Measurements from ENCODE around the gene AQP11.

Gene AQP11

DNA sequence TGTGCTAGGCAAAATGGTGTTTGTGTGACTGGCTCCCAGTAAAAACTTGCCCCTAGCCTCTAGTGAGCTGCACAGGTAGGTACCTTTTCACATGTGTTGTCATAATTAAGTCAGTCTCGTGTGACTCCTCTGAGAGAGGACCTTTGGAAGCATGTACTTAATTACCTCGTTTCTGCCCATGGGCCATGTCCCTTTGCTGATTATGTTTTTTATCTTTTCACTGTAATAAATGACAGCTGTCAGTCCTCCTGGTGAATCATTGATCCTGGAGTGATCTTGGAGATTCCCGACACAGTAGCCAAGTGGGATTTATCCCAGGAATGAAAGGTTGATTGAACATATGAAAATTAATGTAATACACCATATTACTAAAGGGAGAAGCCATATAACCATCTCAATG, 60.4 kb downstream of the AQP11 start:
- DNase-seq, result no peak
- in situ Hi-C loops (cut with MboI; ENCODE audit: low pct_unique_long_range_greater_than_20kb, low sequenced_read_pairs), result no loop called here

DNA sequence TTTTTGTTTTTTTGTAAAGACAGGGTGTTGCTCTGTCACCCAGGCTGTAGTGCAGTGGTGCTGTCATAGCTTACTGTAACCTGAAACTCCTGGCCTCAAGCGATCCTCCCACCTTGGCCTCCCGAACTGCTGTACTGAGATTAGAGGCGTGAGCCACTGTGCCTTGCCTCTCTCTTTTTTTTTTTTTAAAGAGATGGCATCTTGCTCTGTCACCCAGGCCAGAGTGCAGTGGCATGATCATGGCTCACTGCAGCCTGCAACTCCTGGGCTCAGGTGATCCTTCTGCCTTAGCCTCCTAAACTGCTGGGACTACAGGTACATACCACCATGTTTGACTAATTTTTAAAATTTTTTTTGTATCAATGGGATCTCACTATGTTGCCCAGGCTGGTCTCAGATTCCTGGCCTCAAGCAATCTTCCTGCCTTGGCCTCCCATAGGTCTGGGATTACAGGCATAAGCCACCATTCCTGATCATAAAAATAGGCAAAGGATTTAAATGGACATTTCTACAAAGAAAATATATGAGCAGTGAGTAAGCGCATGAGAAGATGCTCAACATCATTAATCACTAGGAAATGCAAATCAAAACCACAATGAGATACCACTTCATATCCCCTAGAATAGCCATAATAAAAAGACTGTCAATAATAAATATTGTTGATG, 65.1 kb downstream of the AQP11 start:
- no peak for DNase-seq
- in situ Hi-C loops (cut with MboI; ENCODE audit: low pct_unique_long_range_greater_than_20kb, low sequenced_read_pairs), result no loop called here

DNA sequence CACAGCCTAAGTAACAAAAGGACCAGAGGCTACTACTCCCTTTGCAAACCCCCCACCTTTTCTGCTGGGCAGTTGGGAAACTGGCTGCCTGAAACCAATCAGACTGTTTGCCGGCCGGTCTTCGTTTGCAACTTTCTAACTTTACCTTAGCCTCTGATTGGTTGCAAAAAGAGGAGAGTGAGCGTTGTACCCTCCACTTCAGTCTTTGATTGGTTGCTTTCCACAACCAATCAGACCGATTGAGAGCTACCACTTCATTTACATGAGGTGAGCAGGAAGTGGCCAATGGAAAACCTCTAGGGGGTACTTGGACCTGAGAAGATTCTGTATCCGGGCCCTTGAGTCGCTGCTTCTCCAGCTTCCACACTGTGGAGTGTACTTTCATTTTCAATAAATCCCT, 66.6 kb downstream of the AQP11 start:
- DNase-seq, result no peak
- in situ Hi-C loops (cut with MboI; ENCODE audit: low pct_unique_long_range_greater_than_20kb, low sequenced_read_pairs), result no loop called here

DNA sequence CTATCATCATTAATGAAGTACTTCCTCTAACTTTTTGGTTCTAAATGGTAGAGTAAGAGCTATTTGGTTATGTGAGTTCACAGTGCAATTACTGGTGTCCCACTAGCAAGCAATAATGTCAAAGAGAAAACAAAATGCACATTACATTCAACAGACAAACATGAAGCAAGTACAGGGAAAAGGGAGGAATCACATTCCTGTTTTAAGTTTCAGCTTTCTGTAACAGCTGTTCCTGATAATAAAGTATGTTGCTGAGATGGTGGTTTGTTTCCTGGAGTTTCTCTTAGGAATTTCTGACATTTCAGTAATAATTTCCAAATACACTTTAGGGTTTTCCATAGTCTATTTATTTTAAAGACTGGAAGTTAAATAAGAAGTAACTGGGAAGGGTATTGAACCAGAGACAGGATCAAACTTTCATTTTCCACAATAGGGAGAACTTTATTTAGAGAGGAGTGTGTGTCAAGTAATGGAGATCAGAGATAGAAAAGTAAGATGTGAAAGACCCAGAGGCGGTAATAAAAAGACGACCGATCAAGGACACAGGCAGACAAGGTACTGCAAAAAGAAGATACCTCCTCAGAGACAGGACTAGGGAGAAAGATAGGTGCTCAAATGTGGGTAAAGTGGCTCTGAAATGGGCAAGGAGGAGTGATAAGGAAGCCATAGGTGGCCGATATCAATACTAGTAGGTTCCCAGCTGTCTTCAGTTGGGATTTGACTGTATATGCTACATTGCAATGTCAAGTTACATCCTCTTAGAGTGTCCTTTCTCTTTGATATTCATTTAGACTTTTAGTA, 68.7 kb downstream of the AQP11 start:
- DNase-seq, result no peak
- in situ Hi-C loops (cut with MboI; ENCODE audit: low pct_unique_long_range_greater_than_20kb, low sequenced_read_pairs), result no loop called here
